Smooth muscle cell (in vitro differentiated cells): Measurements from ENCODE around the gene TMEM45A. TPM values are rescaled to one million over a fixed set of nuclear protein-coding genes. Genes with fewer than 3 reads are reported as not detected.

Experiments
- DNase-seq: peaks from one replicate; lab custom pipeline; 2025; ENCODE audit not compliant: unreplicated experiment; lab: John Stamatoyannopoulos, UW
- H2AFZ ChIP-seq: fragments of 200-600 bp; sonication (generic); 2 replicates; pipeline ENCODE4 v1.6.0; 2016; ENCODE audit warnings: antibody characterized with exemption, low read depth, mild to moderate bottlenecking
- H3F3A ChIP-seq: fragments of 200-600 bp; sonication (generic); 2 replicates; pipeline ENCODE4 v1.6.0; 2017; ENCODE audit warnings: antibody characterized with exemption, low read depth
- H3K27ac ChIP-seq: fragments of 200-600 bp; sonication (generic); 2 replicates; pipeline ENCODE4 v1.5.1; 2016; ENCODE audit warnings: low read depth, mild to moderate bottlenecking
- H3K27me3 ChIP-seq: fragments of 200-600 bp; sonication (generic); 2 replicates; pipeline ENCODE4 v1.6.1; 2016; ENCODE audit warnings: low read depth, mild to moderate bottlenecking
- H3K36me3 ChIP-seq: fragments of 200-600 bp; sonication (generic); 2 replicates; pipeline ENCODE4 v1.5.1; 2016; ENCODE audit warnings: low read depth
- H3K4me1 ChIP-seq: fragments of 200-600 bp; sonication (generic); 2 replicates; pipeline ENCODE4 v1.5.1; 2016; ENCODE audit warnings: low read depth
- H3K4me2 ChIP-seq: fragments of 200-600 bp; sonication (generic); 2 replicates; pipeline ENCODE4 v1.6.0; 2016; ENCODE audit warnings: mild to moderate bottlenecking
- H3K4me3 ChIP-seq: fragments of 200-600 bp; sonication (generic); 2 replicates; pipeline ENCODE4 v1.5.1; 2016; ENCODE audit warnings: mild to moderate bottlenecking
- H3K79me2 ChIP-seq: fragments of 200-600 bp; sonication (generic); 2 replicates; pipeline ENCODE4 v1.6.0; 2016; ENCODE audit warnings: low read depth, mild to moderate bottlenecking
- H3K9ac ChIP-seq: fragments of 200-600 bp; sonication (generic); 2 replicates; pipeline ENCODE4 v1.6.0; 2016; ENCODE audit warnings: low read depth
- H3K9me3 ChIP-seq: fragments of 200-600 bp; sonication (generic); replicated peaks from 2 replicates; pipeline ENCODE4 v1.5.1; 2016; ENCODE audit warnings: low read depth
- H4K20me1 ChIP-seq: fragments of 200-600 bp; sonication (generic); 2 replicates; pipeline ENCODE4 v1.6.0; 2016; ENCODE audit warnings: low read depth
- CTCF ChIP-seq: fragments of 200-600 bp; sonication (generic); IDR thresholded peaks from 2 replicates; pipeline ENCODE4 v1.5.1; 2017; ENCODE audit warnings: borderline replicate concordance, mild to moderate bottlenecking, antibody characterized with exemption; ENCODE audit not compliant: insufficient read depth, poor library complexity, severe bottlenecking
- WGBS: methylation state at CpG from one replicate; pipeline ENCODE4 v1.1.7; 2016; ENCODE audit warnings: low lambda C conversion rate; 5-methylcytosine and 5-hydroxymethylcytosine counted together
- polyA plus RNA-seq: library from polyadenylated mRNA; unstranded; fragments of >200 nt; fragmentation: Nextera tagmentation; extraction: Ambion mirVana; gene quantifications from 2 replicates; pipeline ENCODE4 v1.2.1, GENCODE V29; 2016
- total RNA-seq: library from RNA; depleted of rRNA; stranded (reverse); fragments of >200 nt; gene quantifications from 2 replicates; pipeline ENCODE4 v1.2.3, GENCODE V29; 2014

Gene TMEM45A
- total and polyA plus RNA-seq, 2 experiments from 2014 or later: 209 to 280 TPM

- H3K4me3 ChIP-seq: no peak overlapping the region
- no peaks in the 10 kb centered on the region for H3K4me1 ChIP-seq
These were observed 28.7 kb upstream of the TMEM45A start for GRCh38 chr3:100463646-100464155.

GRCh38 chr3:100465892-100466777, 26.3 kb upstream of the TMEM45A start:
- H3K79me2 ChIP-seq: no peaks in the 10 kb centered on the region
- H4K20me1 ChIP-seq: no peaks in the 10 kb centered on the region
- no peak overlapping the region for H3K9ac ChIP-seq
- no peaks in the 10 kb centered on the region for H3F3A ChIP-seq
- no peak overlapping the region for H3K27ac ChIP-seq
- DNase-seq: no peak
- no peak overlapping the region for H3K4me3 ChIP-seq
- no peaks in the 10 kb centered on the region for H3K36me3 ChIP-seq
- H3K27me3 ChIP-seq: no peaks in the 10 kb centered on the region
- H3K4me2 ChIP-seq: no peak overlapping the region
- H3K9me3 ChIP-seq: peaks cover 4% of the 10 kb centered on the region
- TF ChIP-seq CTCF: no peak
- H2AFZ ChIP-seq: no peak overlapping the region
- WGBS: 95% methylated on average over 3 of the region's 3 CpGs
- H3K4me1 ChIP-seq: no peaks in the 10 kb centered on the region

More at GRCh38 chr3:100463646-100464155, 28.7 kb upstream of the TMEM45A start:
- no peak for TF ChIP-seq CTCF
- H3K27ac ChIP-seq: no peak overlapping the region
- peaks cover 4% of the 10 kb centered on the region for H3K9me3 ChIP-seq
- H2AFZ ChIP-seq: no peak overlapping the region
- no peaks in the 10 kb centered on the region for H3K36me3 ChIP-seq
- H3F3A ChIP-seq: no peaks in the 10 kb centered on the region
- DNase-seq: no peak
- H3K9ac ChIP-seq: no peak overlapping the region
- no peak overlapping the region for H3K4me2 ChIP-seq
- WGBS: 77% methylated on average over 3 of the region's 3 CpGs
- H4K20me1 ChIP-seq: no peaks in the 10 kb centered on the region
- no peaks in the 10 kb centered on the region for H3K27me3 ChIP-seq
- no peaks in the 10 kb centered on the region for H3K79me2 ChIP-seq

GRCh38 chr3:100467133-100467532, 25.3 kb upstream of the TMEM45A start:
- H3K4me1 ChIP-seq: no peaks in the 10 kb centered on the region
- H3K9me3 ChIP-seq: peaks cover 4% of the 10 kb centered on the region
- H2AFZ ChIP-seq: no peak overlapping the region
- H3K4me3 ChIP-seq: no peak overlapping the region
- no peak overlapping the region for H3K9ac ChIP-seq
- H3K36me3 ChIP-seq: no peaks in the 10 kb centered on the region
- TF ChIP-seq CTCF: no peak
- no peaks in the 10 kb centered on the region for H4K20me1 ChIP-seq
- DNase-seq: no peak
- WGBS: 100% methylated on average over 1 of the region's 1 CpG
- H3K27ac ChIP-seq: no peak overlapping the region
- no peaks in the 10 kb centered on the region for H3F3A ChIP-seq
- no peak overlapping the region for H3K4me2 ChIP-seq
- H3K27me3 ChIP-seq: no peaks in the 10 kb centered on the region
- no peaks in the 10 kb centered on the region for H3K79me2 ChIP-seq
